CD4-positive, alpha-beta T cell treated with Interleukin-6 for 4 hours (primary cell): ENCODE data around the gene DHRS12.

Experiments used
- DNase-seq: peaks from one replicate; pipeline ENCODE4 v3.0.0-alpha.2; 2020; ENCODE audit warnings: mixed read lengths

Gene DHRS12

DNA sequence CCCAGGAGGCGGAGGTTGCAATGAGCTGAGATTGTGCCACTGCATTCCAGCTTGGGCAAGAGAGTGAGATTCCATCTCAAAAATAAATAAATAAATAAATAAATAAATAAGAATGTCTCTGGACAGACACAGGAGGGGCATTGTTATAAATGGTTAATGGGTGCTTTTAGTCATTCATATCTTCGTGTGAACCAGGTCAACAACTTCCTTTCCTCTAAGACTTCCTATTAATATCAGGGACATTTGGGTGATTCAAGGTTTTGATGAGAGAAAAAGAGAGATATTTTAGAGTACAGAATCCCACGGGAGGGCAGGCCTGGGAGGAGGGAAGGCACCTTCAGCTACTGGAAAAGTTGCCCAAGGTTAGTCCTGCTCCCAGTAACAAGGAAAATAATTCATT lies 23.9 kb downstream of the DHRS12 start:
- no peak for DNase-seq

GRCh38 chr13:51778392-51778791 lies 25.6 kb downstream of the DHRS12 start:
- DNase-seq, result no peak

GRCh38 chr13:51777921-51778320 lies 26.0 kb downstream of the DHRS12 start:
- DNase-seq, result no peak

GRCh38 chr13:51776179-51776578 lies 27.8 kb downstream of the DHRS12 start:
- DNase-seq, result no peak

- no peak for DNase-seq
Observed at GRCh38 chr13:51773515-51773914, 30.4 kb downstream of the DHRS12 start.

DNA sequence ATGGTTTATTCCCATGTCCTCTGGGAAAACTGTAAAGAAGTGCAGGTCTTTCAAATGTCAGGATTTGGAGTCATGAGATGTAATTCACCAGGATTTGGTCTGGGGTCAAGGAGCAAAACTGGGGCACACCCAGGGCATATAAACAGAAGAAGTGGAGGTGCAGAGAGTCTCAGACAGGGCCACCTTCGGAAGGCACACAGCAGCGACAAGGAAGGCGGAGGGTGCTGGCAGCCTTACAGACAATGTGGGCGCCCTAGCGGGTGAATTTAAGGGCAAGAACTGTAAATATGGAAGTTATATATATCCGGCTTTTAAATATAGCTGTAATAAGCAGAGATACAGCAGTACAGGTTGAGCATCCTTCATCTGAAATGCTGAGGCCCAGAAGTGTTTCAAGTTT lies 31.2 kb downstream of the DHRS12 start:
- no peak for DNase-seq

- DNase-seq, result no peak
Observed at GRCh38 chr13:51772105-51772455, 31.9 kb downstream of the DHRS12 start.

DNA sequence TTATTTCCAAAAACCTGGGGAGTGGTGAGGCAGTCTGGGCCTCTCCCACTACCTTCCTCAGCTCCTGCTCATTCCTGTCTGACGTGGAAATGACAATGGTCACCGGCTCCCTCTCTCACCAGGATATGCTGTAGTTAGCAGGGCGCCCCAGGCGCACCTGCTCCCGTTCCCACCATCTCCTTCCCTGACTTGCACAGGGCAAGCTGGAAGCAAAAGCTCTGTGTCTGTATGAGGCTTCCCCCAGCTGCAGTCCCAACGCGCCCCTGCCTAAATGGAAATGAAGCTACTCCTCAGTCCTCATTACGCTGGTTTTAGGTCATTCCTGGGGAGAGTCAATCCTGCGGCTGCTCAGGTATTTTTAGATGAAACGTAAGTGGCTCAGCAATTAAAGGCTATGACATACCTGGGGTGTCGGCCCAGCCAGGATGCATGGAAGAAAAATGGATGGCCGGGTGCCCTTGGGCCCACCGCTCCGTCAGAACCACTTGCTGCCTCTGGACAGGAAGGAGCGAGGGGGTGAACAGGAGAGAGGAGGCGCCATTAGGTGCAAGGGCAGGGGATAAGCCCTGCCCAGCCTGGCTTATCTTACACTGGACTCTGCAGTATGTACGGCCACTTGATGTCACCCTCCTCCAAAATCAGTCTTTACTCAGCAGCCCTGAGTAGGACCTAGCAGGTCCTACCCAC lies 32.4 kb downstream of the DHRS12 start:
- DNase-seq, result no peak

DNA sequence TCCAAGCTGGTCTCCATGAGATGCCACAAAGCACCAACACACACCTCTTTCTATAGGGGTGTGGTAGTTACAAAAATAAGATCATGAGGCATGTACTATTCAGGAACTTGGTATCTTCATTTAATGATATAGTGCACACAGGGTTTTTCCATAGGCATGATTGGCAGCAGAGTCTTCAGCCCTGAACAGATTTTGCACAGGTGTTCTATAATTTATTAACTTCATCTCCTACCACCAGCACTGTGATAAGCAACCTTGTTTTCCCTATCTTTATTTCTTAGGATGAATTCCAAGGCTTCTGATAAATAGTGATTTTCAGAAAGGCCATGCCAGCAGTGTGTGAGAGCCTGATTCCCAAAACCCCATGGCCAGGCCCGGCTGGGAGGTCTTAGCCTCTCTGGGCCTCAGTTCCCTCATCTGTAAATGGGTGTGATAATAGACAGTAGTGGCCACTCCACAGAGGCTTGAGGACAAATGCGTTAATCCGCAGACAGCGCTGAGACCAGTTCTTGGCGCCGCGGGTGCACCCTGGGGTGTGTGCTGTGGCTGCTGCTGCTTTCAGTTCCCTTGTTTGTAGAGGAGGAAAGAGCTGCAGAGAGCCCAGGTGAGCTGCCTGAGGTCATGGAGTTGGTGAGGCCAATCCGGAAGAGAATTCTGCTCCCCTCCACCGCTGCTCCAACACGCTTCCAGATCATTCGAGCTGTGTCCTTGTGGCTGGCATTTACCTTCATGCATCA lies 33.1 kb downstream of the DHRS12 start:
- DNase-seq, result no peak

DNA sequence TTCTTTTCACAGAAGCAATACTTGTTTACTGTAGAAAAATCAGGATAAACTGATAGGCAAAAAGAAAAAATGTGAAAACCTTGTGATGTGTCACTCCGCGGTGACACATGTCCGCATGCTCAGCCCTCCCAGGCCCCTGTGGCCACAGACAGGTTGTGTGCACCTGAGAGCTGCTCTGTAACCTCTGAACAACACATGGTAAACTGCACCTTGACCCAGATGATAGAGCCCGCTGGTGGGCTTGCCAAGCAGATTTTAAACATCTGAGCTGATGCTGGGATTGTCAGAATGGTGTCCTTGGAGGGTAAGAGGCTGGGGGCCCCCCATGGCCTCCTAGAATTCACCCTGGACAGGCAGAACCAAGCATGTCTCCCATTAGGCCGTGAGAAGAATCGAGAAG lies 33.8 kb downstream of the DHRS12 start:
- no peak for DNase-seq

DNA sequence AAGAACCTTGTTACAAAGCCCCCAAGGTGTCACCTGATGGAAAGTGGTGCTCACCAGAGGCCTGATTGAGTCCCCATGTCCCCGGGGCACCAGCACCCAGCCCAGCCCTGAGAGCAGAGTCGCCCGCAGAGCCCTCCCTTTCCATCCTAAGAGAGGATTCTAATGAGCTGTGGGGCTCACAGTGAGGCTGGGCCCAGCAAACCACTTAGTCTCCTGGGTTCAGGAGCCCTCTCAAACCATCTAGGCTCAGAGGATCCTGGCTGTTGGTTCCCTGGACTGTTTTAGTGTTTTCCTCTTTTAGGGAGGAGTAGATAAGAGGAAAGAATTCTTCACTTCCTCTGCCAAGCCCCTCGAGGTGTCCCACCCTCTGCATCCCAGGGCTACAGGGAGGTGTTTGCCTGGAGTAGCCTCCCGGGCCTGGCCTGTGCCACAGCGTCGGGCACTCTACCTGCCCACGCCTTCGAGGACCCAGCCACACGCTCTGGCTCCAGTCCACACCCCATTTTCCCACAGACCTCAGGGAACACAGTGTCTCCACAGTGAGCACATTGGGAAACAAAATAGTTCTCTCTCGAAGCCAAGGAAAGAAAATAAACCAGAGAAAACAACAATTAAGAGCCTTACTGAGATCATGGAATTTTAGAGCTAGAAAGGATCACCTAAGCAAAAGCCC lies 34.4 kb downstream of the DHRS12 start:
- no peak for DNase-seq

GRCh38 chr13:51768976-51769375 lies 35.0 kb downstream of the DHRS12 start:
- no peak for DNase-seq

GRCh38 chr13:51768378-51768921 lies 35.5 kb downstream of the DHRS12 start:
- no peak for DNase-seq

DNA sequence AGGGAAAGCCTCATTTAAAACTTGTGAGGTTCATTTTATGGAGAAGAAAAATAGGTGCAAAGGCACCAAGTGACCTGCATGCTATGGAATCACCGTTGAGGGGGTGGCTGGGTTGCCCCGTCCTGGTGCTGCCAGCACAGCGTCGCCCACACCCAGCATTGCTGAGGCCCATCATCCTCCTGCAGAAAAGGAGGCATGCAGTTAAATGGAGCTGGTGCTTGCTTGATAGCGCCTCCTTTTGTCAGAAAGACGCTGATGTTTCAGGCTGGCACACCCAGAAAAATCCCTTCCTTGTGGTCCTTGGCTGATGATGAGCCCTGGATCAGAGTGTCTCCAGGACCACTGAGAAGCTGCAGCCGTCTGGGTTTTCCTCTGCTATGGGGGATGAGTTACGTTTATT lies 36.9 kb downstream of the DHRS12 start:
- DNase-seq, result no peak

DNA sequence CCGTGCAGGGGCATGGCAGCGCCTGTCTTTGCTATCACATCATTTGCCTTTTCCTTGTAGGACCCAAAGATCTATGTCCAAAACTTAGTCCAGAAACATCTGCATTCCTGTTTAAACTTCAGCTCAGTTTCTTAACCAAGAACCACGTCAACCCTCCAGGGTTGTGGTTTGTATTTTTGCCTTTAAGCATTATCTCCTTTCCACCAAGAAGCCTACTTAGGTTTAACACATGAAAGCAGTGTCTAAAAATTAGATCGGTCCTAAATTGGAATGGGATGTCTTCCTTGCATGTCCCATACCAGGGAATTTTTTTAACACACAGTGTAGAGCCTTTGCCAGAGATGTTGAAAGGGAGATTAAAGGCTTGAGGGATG lies 38.8 kb downstream of the DHRS12 start:
- no peak for DNase-seq

DNA sequence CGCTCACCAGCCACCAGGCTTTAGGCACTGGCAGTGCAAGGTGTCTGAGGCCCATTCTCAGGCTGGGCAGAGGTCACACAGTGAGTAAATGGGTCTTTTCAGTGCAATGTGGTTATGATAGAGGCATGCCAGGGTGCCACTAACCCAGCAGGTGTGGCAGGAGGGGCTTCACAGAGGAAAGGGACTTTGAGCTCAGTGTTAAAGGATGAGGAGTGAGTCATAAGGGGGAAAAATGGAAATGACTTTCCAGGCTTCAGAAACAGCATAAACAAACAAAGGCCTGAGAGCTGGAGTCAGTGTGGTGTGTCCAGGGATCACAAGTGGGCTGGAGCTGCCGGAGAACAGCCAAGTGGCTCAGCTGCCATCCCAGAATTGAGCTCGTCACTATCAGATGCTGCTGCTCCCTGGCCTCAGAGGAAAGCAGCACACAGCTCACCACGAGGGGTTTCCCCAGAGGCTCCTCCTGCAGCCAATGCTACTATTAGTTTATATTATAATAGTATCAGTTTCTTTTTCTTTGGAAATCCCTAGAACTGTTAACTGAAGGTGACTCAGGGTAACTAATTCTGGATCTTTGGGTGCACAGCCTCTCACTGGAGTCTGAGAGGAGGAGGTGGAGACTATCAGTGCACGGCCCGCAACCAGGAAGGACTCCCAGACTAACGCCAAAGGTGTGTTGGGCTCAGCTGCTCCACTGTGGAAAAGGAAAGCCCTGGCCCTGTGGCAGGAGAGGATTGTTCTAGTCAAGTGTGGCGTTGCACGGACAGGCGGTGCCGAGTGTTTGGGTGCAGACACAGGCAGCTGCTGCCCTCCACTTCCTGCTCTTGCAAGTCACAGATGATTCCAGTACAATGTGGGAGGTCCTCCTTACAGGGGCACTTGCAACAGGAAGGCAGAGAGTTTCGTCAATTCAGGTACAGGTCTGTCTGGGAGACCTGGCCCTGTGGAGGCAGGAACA lies 39.5 kb downstream of the DHRS12 start:
- peak; percentile 51 for DNase-seq

- DNase-seq, result no peak
Observed at GRCh38 chr13:51763486-51763885, 40.5 kb downstream of the DHRS12 start.

GRCh38 chr13:51761643-51762350 lies 42.2 kb downstream of the DHRS12 start:
- no peak for DNase-seq

DNA sequence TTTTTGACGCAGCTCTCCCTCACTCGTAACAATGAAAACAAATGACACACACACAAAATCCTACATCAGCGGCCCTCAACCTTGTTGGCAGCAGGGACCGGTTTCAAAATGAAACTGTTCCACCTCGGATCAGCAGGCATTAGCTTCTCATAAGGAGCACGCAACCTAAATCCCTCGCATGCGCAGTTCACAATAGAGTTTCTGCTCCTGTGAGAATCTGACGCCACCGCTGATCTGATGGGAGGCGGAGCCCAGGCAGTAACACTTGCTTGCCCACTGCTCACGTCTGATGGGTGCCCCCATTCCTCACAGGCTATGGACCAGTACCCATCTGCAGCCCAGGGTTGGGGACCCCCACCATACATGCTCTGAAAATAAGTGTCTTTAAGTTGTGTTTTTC lies 43.4 kb downstream of the DHRS12 start:
- no peak for DNase-seq

GRCh38 chr13:51759240-51759639 lies 44.7 kb downstream of the DHRS12 start:
- DNase-seq, result no peak

DNA sequence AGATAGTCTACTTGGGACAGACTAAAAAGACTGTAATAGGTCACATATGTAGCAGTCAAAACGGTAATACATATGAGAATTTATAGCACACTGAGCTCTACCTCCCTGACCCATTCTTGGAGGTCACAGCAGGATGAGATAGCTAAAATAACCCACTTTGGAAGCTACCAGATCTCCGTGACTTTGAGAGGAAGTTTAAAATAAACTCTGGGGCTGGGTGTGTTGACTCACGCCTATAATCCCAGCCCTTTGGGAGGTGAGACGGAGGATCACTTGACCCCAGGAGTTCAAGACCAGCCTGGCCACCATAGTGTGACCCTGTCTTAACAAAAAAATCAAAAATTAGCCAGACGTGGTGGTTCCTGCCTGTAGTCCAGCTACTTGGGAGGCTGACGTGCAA lies 45.3 kb downstream of the DHRS12 start:
- DNase-seq, result no peak

DNA sequence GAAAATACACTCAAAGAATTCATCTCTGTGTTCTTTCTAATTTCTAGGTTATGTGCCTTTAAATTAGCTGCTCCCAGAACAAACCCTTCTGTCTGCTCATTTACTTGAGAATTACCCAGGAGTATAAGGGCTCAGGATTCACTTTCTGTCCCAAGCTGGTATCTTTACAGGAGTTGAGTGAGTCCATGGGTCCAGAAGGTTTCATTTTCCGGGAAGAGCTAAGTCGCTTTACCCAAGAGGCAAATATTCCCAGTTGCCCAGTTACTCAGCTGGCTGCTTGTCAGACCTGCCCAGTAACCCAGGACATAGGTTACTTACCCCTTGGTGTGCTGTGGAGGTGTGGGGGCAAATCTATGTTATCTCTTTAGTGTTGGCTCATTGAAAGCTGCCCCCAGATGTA lies 47.3 kb downstream of the DHRS12 start:
- no peak for DNase-seq
